ENCODE measurements around the gene ZNF516.

The ZNF516 gene

GRCh38 chr18:76431437-76432273, 63.4 kb downstream of the ZNF516 start:
- Histone ChIP-seq H3K4me1 (ENCODE audit: insufficient read depth, low read length) (no peaks in the 10 kb centered on the region), H3K79me2 (ENCODE audit: insufficient read depth, low read length) (no peaks in the 10 kb centered on the region), H4K20me1 (ENCODE audit: insufficient read depth, low read length) (no peaks in the 10 kb centered on the region)

GRCh38 chr18:76430636-76431035, 64.4 kb downstream of the ZNF516 start:
- Histone ChIP-seq H3K36me3 (ENCODE audit: insufficient read depth, low read length) (no peaks in the 10 kb centered on the region), H4K20me1 (ENCODE audit: insufficient read depth, low read length) (no peaks in the 10 kb centered on the region), H3K79me2 (ENCODE audit: insufficient read depth, low read length) (no peaks in the 10 kb centered on the region), H3K4me2 (ENCODE audit: insufficient read depth, low read length) (no peak overlapping the region), H3K4me1 (ENCODE audit: insufficient read depth, low read length) (no peaks in the 10 kb centered on the region), H3K9ac (ENCODE audit: low read depth, low read length) (no peak overlapping the region), H3K27ac (ENCODE audit: low read length) (no peak overlapping the region), H3K27me3 (ENCODE audit: insufficient read depth, low read length, poor library complexity) (no peaks in the 10 kb centered on the region), H3K9me3 (ENCODE audit: insufficient read depth, low read length, severe bottlenecking) (no peaks in the 10 kb centered on the region), H3K4me3 (ENCODE audit: low read depth in 1 of 2, low read length in 2 of 2) (no peak overlapping the region), H2AFZ (ENCODE audit: low read depth, low read length) (no peak overlapping the region)
- DNase-seq (no peak), ATAC-seq (ENCODE audit: insufficient read depth, low read depth) (no peak)
- no peak for TF ChIP-seq EZH2 (IDR thresholded peaks at IDR 0.05; ENCODE audit: borderline replicate concordance, low read depth, low read length, severe bottlenecking)
- TF ChIP-seq CTCF (IDR thresholded peaks at IDR 0.05; ENCODE audit: borderline replicate concordance, extremely low read depth, low read length, poor library complexity, severe bottlenecking): no peak

More at GRCh38 chr18:76431437-76432273, 63.4 kb downstream of the ZNF516 start:
- TF ChIP-seq CTCF (IDR thresholded peaks at IDR 0.05; ENCODE audit: borderline replicate concordance, extremely low read depth, low read length, poor library complexity, severe bottlenecking) (no peak), EZH2 (IDR thresholded peaks at IDR 0.05; ENCODE audit: borderline replicate concordance, low read depth, low read length, severe bottlenecking) (no peak)
- H3K4me3 ChIP-seq (ENCODE audit: low read depth in 1 of 2, low read length in 2 of 2): no peak overlapping the region
- H3K9me3 ChIP-seq (ENCODE audit: insufficient read depth, low read length, severe bottlenecking): no peaks in the 10 kb centered on the region
- H3K27ac ChIP-seq (ENCODE audit: low read length): no peak overlapping the region
- no peaks in the 10 kb centered on the region for H3K27me3 ChIP-seq (ENCODE audit: insufficient read depth, low read length, poor library complexity)
- no peaks in the 10 kb centered on the region for H3K36me3 ChIP-seq (ENCODE audit: insufficient read depth, low read length)
- no peak overlapping the region for H3K4me2 ChIP-seq (ENCODE audit: insufficient read depth, low read length)
- no peak overlapping the region for H3K9ac ChIP-seq (ENCODE audit: low read depth, low read length)
- H2AFZ ChIP-seq (ENCODE audit: low read depth, low read length): no peak overlapping the region
- ATAC-seq (ENCODE audit: insufficient read depth, low read depth) (no peak), DNase-seq (no peak)

- Histone ChIP-seq H3K4me2 (ENCODE audit: insufficient read depth, low read length) (no peak overlapping the region), H3K27ac (ENCODE audit: low read length) (no peak overlapping the region)
- TF ChIP-seq EZH2 (IDR thresholded peaks at IDR 0.05; ENCODE audit: borderline replicate concordance, low read depth, low read length, severe bottlenecking): no peak
- TF ChIP-seq CTCF (IDR thresholded peaks at IDR 0.05; ENCODE audit: borderline replicate concordance, extremely low read depth, low read length, poor library complexity, severe bottlenecking): no peak
These were observed 65.5 kb downstream of the ZNF516 start for GRCh38 chr18:76429262-76430126.

More at GRCh38 chr18:76429262-76430126, 65.5 kb downstream of the ZNF516 start:
- no peak overlapping the region for H3K4me3 ChIP-seq (ENCODE audit: low read depth in 1 of 2, low read length in 2 of 2)
- ATAC-seq (ENCODE audit: insufficient read depth, low read depth) (no peak), DNase-seq (no peak)
- no peaks in the 10 kb centered on the region for H3K9me3 ChIP-seq (ENCODE audit: insufficient read depth, low read length, severe bottlenecking)
- H3K36me3 ChIP-seq (ENCODE audit: insufficient read depth, low read length): no peaks in the 10 kb centered on the region
- H3K9ac ChIP-seq (ENCODE audit: low read depth, low read length): no peak overlapping the region
- H3K79me2 ChIP-seq (ENCODE audit: insufficient read depth, low read length): no peaks in the 10 kb centered on the region
- no peaks in the 10 kb centered on the region for H3K27me3 ChIP-seq (ENCODE audit: insufficient read depth, low read length, poor library complexity)
- no peaks in the 10 kb centered on the region for H3K4me1 ChIP-seq (ENCODE audit: insufficient read depth, low read length)
- no peaks in the 10 kb centered on the region for H4K20me1 ChIP-seq (ENCODE audit: insufficient read depth, low read length)
- no peak overlapping the region for H2AFZ ChIP-seq (ENCODE audit: low read depth, low read length)
